Hematopoietic multipotent progenitor cell (in vitro differentiated cells): ENCODE data around the gene CACNA1S. TPM values are rescaled to one million over a fixed set of nuclear protein-coding genes. Genes with fewer than 3 reads are reported as not detected.

Experiments
- DNase-seq, 3 donors: peaks; one replicate each; pipeline ENCODE4 v3.0.0-alpha.2; 2011 to 2015; ENCODE audit warnings: low read depth in 2 of 3, low spot score in 2 of 3
- total RNA-seq: library from RNA; depleted of rRNA; stranded (reverse); fragments of >200 nt; gene quantifications from one replicate; pipeline ENCODE4 v1.2.3, GENCODE V29; 2012

The CACNA1S gene
- total RNA-seq, 1 donor: not detected

DNA sequence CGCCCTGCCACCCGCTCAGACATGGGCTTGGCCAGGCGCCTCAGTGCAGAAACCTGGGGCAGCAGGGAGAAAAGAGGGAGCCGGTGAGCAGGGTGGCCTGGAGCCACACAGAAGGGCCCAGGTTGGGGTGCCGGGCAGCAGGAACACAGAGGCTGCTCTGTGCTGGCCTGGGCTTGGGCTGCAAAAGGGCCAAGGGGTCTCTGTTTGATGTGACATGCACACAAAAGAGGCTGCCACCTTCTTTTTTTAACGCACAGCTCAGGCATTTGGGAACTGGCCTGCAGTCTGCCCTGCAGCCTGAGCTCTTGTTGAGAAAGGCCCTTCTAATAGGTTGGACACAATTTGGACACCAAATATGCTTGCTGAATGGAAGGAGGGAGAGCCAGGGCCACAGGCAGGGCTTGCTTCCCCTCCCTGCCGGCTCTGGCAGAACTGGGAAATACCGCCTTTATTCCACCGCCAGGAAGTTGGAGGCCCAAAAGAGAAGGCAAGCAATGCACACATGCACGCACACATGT, 121.1 kb downstream of the CACNA1S start:
- no peak for DNase-seq

- no peak for DNase-seq
Measured at GRCh38 chr1:200990114-200990513, 122.1 kb downstream of the CACNA1S start.

Other genes with a start within 250 kb of the CACNA1S start
- gene GPR25, start 239.4 kb downstream of the CACNA1S start, total RNA-seq: under 0.01 TPM
- gene INAVA, start 217.5 kb downstream of the CACNA1S start, total RNA-seq: under 0.01 TPM
- gene KIF21B, start 88.7 kb downstream of the CACNA1S start, total RNA-seq: 10.8 TPM
- not detected for gene ASCL5, start 14.8 kb upstream of the CACNA1S start, total RNA-seq
- gene TMEM9, start 42.0 kb upstream of the CACNA1S start, total RNA-seq: 70.3 TPM
- not detected for gene IGFN1, start 78.4 kb upstream of the CACNA1S start, total RNA-seq
- under 0.01 TPM for gene PKP1, start 171.1 kb upstream of the CACNA1S start, total RNA-seq